ENCODE data around the gene CFAP20.
A peak's percentile ranks its signal among the peaks of the same experiment; 100 is the strongest.

The CFAP20 gene

DNA sequence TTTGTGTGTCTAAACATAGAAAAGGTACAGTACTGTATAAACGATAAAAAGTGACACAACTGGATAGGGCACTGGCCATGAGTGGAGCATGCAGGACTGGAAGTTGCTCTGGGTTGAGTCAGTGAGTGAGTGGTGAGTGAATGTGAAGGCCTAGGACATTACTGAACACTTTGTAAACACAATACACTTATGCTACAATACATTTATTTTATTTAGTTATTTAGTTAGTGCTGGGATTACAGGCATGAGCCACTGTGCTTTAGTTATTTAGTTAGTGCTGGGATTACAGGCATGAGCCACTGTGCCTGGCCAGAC lies 4.6 kb downstream of the CFAP20 start:
- Histone ChIP-seq H4K20me1 (ENCODE audit: control insufficient read depth, insufficient read depth, low read depth, low read length) (peaks cover 57% of the 10 kb centered on the region), H3K4me2 (ENCODE audit: low read length) (peak overlapping the region; percentile 11; the same call in 1 of the 2 replicates)
- TF ChIP-seq, protein P1, sequence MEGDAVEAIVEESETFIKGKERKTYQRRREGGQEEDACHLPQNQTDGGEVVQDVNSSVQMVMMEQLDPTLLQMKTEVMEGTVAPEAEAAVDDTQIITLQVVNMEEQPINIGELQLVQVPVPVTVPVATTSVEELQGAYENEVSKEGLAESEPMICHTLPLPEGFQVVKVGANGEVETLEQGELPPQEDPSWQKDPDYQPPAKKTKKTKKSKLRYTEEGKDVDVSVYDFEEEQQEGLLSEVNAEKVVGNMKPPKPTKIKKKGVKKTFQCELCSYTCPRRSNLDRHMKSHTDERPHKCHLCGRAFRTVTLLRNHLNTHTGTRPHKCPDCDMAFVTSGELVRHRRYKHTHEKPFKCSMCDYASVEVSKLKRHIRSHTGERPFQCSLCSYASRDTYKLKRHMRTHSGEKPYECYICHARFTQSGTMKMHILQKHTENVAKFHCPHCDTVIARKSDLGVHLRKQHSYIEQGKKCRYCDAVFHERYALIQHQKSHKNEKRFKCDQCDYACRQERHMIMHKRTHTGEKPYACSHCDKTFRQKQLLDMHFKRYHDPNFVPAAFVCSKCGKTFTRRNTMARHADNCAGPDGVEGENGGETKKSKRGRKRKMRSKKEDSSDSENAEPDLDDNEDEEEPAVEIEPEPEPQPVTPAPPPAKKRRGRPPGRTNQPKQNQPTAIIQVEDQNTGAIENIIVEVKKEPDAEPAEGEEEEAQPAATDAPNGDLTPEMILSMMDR (IDR thresholded peaks at IDR 0.05; ENCODE audit: low read depth, low read length, poor library complexity, severe bottlenecking) = no peak
- TF ChIP-seq EZH2phosphoT487 (IDR thresholded peaks at IDR 0.05; ENCODE audit: borderline replicate concordance, low read length) = no peak

DNA sequence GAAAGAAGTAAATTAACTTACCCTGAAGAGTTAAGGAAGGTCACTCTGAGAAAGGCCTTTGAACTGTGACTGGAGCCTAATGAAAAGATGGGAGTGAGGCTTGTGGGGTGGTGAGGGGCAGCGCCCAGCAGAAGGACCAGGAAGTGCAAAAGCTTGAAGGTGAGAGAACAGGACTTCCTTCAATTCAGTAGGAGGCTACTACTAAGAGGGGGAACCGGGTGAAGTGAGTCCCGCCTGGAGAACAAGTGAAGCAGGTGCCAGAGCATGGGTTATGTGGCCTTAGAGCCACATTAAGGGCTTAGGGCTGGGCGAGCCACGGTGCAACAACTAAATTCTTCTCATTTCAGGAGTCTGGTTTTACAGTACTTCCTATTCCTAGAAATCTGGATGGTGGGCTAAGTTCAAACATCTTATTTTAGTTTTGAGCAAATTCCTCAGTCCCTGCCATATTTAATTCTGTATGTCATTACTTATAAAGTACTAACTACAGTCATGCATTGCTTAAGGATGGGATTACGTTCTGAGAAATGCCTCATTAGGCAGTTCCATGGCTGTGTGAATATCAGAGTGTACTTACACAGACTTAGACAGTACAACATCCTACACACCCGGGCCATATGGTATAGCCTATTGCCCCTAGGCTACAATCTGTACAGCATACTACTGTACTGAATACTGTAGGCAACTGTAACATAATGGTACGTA lies 5.1 kb downstream of the CFAP20 start:
- Histone ChIP-seq H4K20me1 (ENCODE audit: control insufficient read depth, insufficient read depth, low read depth, low read length) (peaks cover 62% of the 10 kb centered on the region), H3F3A (ENCODE audit: control insufficient read depth, insufficient read depth) (peaks cover 8% of the 10 kb centered on the region), H3K27ac (ENCODE audit: low read depth, low read length) (no peak overlapping the region), H3K4me2 (ENCODE audit: low read length) (peak overlapping the region; percentile 11; the same call in 1 of the 2 replicates), H3K4me3 (ENCODE audit: low read length) (no peak overlapping the region), H3K27me3 (ENCODE audit: control insufficient read depth, low read length) (no peaks in the 10 kb centered on the region), H3K36me3 (ENCODE audit: control insufficient read depth, low read length) (peaks cover 23% of the 10 kb centered on the region), H3K9me3 (ENCODE audit: control insufficient read depth, insufficient read depth, low read length) (no peaks in the 10 kb centered on the region), H3K79me2 (ENCODE audit: control insufficient read depth, low read length) (peaks cover 97% of the 10 kb centered on the region), H3K4me1 (ENCODE audit: control insufficient read depth, low read length) (peaks cover 51% of the 10 kb centered on the region), H3K9me2 (replicated peaks; ENCODE audit: control insufficient read depth, low read length) (no peaks in the 10 kb centered on the region)
- TF ChIP-seq, protein P1 (IDR thresholded peaks at IDR 0.05; ENCODE audit: low read depth, low read length, poor library complexity, severe bottlenecking) = no peak
- no peak for TF ChIP-seq EZH2phosphoT487 (IDR thresholded peaks at IDR 0.05; ENCODE audit: borderline replicate concordance, low read length)

More for the DNA sequence above, 4.6 kb downstream of the CFAP20 start:
- Histone ChIP-seq H3K4me1 (ENCODE audit: control insufficient read depth, low read length) (peaks cover 51% of the 10 kb centered on the region), H3K4me3 (ENCODE audit: low read length) (no peak overlapping the region), H3K27ac (ENCODE audit: low read depth, low read length) (no peak overlapping the region), H3K27me3 (ENCODE audit: control insufficient read depth, low read length) (no peaks in the 10 kb centered on the region), H3K9me2 (replicated peaks; ENCODE audit: control insufficient read depth, low read length) (no peaks in the 10 kb centered on the region), H3K36me3 (ENCODE audit: control insufficient read depth, low read length) (peaks cover 23% of the 10 kb centered on the region), H3F3A (ENCODE audit: control insufficient read depth, insufficient read depth) (peaks cover 8% of the 10 kb centered on the region), H3K9me3 (ENCODE audit: control insufficient read depth, insufficient read depth, low read length) (no peaks in the 10 kb centered on the region), H3K79me2 (ENCODE audit: control insufficient read depth, low read length) (peaks cover 93% of the 10 kb centered on the region)

DNA sequence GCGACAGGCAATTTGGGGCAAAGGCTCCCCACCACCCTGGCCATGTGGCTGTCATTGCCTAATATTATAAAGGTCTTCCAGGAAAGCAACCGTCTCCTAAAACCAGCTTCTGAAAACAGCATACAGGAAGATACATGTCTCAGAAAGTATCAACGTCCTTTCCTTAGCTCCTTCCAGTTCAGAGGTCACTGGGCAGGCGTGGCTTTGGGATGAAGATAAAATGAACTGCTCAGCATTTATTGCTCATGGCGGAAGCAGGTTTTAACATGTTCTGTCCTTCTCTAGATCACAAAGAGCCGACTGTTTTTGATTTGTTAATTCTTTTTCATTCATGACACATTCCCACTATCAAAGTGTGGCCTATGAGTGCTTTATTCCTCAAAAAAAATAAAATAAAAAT lies 8.0 kb downstream of the CFAP20 start:
- peaks cover 5% of the 10 kb centered on the region; the same call in 1 of the 2 replicates for H3F3A ChIP-seq (ENCODE audit: control insufficient read depth, insufficient read depth)

More for the DNA sequence above, 8.0 kb downstream of the CFAP20 start:
- Histone ChIP-seq H3K79me2 (ENCODE audit: control insufficient read depth, low read length) (peaks cover 93% of the 10 kb centered on the region), H3K4me3 (ENCODE audit: low read length) (no peak overlapping the region), H3K4me2 (ENCODE audit: low read length) (no peak overlapping the region), H3K4me1 (ENCODE audit: control insufficient read depth, low read length) (peaks cover 28% of the 10 kb centered on the region), H3K36me3 (ENCODE audit: control insufficient read depth, low read length) (peaks cover 21% of the 10 kb centered on the region), H3K27me3 (ENCODE audit: control insufficient read depth, low read length) (no peaks in the 10 kb centered on the region), H3K9me3 (ENCODE audit: control insufficient read depth, insufficient read depth, low read length) (no peaks in the 10 kb centered on the region), H4K20me1 (ENCODE audit: control insufficient read depth, insufficient read depth, low read depth, low read length) (peaks cover 39% of the 10 kb centered on the region), H3K9me2 (replicated peaks; ENCODE audit: control insufficient read depth, low read length) (no peaks in the 10 kb centered on the region), H3K27ac (ENCODE audit: low read depth, low read length) (no peak overlapping the region)
- TF ChIP-seq EZH2phosphoT487 (IDR thresholded peaks at IDR 0.05; ENCODE audit: borderline replicate concordance, low read length) = no peak
- TF ChIP-seq, protein P1 (IDR thresholded peaks at IDR 0.05; ENCODE audit: low read depth, low read length, poor library complexity, severe bottlenecking) = no peak
